Measurements from ENCODE around the gene MAN1C1. TPM values are rescaled to one million over a fixed set of nuclear protein-coding genes. Genes with fewer than 3 reads are reported as not detected.

Gene MAN1C1
- total RNA-seq, 1 donor from 2014 or later, result 3.1 TPM

DNA sequence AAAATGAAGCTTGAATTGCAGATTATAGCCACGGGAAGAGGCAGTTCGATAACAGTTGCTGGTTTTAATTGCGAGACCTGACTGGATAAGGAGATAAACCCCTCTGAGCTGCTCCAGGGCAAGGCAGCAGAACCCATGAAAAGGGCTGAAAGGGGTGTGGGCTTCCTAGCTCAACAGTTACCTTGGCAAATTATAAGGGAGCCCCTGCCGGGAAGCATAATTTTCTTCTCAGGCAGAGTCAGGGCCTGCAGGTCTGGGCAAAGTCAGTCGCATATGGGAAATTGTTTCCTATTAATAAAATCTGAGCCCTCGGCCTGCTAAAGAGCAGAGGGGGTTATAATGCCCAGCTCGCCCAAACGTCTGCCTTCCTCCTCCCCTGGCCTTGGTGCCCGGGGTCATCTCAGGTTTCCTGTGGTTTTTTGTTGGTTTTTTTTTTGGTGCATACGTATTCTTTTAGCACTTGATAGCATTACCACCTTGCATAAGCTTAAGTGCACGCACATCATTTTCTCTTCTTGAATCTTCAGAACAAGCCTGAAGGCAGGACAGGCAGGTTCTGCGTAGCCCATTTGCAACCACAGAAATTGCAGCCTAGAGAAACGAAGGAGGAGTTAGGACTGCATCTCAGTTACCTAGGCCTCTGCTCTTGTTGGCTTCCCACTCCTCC lies 149.5 kb downstream of the MAN1C1 start:
- DNase-seq, result no peak

DNA sequence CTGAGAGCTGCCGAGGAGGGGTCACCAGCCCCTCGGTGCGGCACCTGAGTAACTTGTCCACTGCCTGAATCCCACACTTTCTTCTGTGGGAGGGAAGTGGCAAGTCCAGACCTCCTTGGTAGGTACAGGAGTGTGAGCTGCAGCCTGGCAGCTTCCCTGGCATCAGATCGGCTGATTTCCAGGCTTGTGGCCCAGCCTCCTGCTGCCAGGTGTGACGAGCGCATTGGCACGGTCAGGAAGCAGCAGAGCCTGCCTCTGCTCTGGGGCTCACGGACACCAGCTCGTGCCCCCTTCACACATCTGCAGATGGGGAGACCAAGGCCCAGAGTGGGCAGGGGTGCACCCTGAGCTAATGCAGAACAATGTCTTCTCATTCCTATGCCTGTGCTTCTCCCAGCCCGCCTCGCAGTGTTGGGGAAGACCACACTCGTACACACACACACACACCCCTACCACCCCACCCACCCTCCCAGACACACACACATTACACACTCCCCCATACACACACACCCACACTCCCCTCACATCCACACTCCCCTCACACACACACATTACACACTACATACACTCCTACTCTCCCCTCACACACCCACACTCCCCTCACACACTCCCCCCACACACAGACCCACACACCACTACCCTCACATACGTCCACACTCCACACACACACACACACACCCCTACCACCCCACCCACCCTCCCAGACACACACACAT lies 150.3 kb downstream of the MAN1C1 start:
- no peak for DNase-seq

DNA sequence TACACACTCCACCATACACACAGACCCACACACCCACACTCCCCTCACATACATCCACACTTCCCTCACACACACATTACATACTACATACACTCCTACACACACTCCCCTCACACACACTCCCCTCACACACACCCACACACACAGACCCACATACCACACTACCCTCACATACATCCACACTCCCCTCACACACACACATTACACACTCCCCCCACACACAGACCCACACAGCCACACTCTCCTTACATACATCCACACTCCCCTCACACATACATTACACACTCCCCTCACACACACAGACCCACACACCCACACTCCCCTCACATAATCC lies 150.8 kb downstream of the MAN1C1 start:
- DNase-seq, result no peak

DNA sequence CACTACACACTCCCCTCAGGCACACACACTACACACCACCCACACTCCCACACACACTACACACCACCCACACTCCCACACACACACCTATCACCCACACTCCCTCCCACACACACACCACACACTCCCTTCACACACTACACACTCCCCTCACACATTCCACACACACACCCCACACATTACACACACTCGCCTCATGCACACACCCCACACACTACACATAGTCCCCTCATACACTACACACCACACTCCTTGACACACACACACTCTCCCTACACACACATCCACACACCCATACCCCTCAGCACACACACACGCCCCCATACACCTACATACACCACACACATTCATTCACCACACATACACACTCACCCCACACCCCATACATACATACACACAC lies 152.4 kb downstream of the MAN1C1 start:
- no peak for DNase-seq

DNA sequence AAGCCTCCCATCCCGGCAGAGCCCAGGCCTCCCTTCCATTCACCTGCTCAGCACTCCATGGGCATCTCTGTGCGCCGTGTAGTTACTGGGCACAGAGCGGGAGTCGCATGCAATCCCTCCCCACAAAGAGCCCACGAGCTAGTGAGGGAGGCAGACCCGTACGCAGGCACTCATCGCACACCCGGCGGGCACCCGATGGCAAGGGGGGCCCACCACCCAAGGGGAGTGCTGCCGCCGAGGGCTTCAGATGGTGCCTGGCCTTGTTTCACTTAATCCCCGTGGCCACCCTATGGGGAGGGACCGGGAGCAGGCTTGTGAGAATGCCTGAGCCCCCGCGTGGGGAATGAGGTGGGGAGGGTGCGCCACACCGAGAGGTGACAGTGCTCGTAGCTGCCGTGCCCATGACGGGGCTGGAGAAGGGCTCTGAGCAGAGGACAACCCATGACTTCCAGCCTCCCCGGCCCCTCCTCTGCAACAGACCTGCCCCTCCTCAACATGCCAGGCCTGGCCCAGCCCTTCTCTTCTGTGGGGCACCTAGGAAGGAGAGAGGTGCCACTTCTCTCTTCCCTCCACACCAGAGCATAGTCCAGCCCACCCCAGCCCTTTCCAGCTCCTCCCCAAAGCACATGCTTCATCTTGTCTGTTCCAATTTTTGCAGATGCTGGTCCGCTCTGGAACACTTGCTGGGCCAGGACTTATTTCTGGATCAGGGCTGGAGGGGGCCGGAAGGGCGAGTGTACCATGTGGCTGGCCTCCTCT lies 153.2 kb downstream of the MAN1C1 start:
- no peak for DNase-seq

GRCh38 chr1:25770541-25771220 lies 154.1 kb downstream of the MAN1C1 start:
- DNase-seq, result no peak

GRCh38 chr1:25771221-25772114 lies 154.9 kb downstream of the MAN1C1 start:
- DNase-seq, result no peak

GRCh38 chr1:25772164-25772563 lies 155.6 kb downstream of the MAN1C1 start:
- DNase-seq, result no peak

DNA sequence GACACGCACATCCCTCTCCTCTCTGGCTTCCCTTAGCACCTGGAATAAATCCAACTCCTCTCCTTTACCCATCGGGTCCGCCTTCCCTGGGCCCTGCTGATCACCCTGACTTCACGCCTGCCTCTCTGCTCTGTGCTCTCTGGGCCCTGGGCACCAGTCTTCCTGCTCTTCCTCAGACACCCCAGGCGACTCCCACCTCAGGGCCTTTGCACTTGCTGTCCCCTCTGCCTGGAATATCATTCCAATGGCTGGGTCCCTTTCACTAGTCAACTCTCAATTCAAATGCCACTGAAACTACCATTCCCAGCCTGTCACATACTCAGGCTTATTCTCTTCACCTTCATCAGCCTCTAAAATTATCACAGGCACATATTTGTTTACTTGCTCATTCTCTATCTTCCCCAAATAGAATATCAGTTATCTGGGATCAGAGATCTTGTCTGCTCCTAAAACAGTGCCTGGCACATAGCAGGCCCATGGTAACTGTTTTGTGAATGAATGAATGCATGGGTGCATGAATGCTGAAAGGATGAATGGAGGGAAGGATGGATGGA lies 156.2 kb downstream of the MAN1C1 start:
- DNase-seq, result no peak

- no peak for DNase-seq
These were observed 157.0 kb downstream of the MAN1C1 start for GRCh38 chr1:25773441-25774125.

GRCh38 chr1:25774206-25774803 lies 157.7 kb downstream of the MAN1C1 start:
- no peak for DNase-seq

GRCh38 chr1:25774921-25775771 lies 158.6 kb downstream of the MAN1C1 start:
- no peak for DNase-seq

DNA sequence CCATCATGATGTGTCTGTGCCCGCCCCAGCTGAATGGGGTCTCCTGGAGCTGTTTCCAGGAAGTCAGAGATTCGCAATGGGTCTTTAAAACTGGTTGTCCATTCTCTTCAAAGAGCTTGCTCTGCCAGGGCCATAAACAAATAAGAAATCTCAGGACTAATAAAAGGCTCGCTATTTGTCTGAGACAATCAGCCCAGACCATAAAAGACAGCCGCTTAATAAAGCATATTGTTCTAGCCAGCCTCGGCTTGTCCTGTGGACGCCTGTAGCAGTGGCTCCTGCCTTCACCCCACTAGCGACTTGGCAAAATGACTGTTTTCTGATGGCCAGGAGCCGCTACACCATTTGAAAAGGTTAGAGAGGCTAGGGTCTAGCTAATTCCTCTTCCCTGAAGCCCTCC lies 162.8 kb downstream of the MAN1C1 start:
- DNase-seq, result no peak

GRCh38 chr1:25779894-25780293 lies 163.3 kb downstream of the MAN1C1 start:
- DNase-seq, result no peak

- no peak for DNase-seq
These were observed 163.9 kb downstream of the MAN1C1 start for GRCh38 chr1:25780318-25781129.

DNA sequence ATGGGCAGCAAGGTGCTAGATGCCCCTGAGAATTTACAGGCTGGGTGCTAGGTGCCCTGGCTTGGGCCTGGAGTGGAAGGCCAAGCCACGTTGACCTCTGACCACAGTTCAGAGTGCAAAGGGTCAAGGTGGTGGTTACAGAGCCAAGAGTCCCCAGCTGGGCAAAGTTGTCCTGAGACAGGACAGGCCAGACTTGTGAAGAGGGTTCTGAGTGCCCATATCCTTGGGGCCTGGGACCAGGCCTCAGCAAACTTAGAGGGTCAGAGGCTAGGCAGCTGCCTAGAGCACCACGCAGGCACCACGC lies 164.5 kb downstream of the MAN1C1 start:
- DNase-seq, result no peak

GRCh38 chr1:25782608-25783201 lies 166.1 kb downstream of the MAN1C1 start:
- no peak for DNase-seq

GRCh38 chr1:25784575-25785051 lies 168.0 kb downstream of the MAN1C1 start:
- no peak for DNase-seq
